ENCODE results near the gene SPATA4.

SPATA4 gene

DNA sequence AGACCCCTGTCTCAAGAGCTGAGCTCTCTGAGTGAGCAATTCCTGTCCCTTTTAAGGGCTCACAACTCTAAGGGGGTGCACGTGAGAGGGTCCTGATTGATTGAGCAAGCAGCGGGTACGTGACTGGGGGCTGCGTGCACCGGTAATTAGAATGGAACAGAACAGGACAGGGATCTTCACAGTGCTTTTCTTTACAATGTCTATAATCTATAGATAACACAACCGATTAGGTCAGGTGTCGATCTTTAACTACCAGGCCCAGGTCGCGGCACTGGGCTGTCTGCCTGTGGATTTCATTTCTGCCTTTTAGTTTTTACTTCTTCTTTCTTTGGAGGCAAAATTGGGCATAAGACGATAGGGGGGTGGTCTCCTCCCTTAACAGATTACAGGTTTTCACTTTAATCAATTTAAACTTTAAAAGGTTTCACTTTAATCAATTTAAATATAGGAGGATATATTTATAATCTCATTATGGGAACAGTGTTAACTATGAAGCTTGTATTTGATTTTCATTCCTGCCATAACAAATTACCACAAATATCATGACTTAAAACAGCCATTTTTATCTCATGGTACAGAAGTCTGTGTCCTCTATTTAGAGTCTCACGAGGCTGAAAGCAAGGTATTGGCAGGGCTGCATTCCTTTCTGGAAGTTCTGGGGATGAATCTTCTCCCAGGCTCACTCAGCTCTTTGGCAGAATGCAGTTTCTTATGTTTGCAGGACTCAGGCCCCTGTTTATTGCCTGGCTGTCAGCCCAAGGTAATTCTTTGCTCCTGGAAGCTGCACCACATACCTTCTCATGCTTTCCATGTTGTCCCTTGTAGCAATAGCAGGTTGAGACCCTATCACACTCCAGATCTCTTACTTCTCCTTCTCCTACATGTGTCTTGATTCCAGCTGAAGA is 5.2 kb downstream of the SPATA4 start:
- no peak for DNase-seq (ENCODE audit: low spot score)

GRCh38 chr4:176188654-176189053 is 6.7 kb downstream of the SPATA4 start:
- DNase-seq (ENCODE audit: low spot score): no peak

DNA sequence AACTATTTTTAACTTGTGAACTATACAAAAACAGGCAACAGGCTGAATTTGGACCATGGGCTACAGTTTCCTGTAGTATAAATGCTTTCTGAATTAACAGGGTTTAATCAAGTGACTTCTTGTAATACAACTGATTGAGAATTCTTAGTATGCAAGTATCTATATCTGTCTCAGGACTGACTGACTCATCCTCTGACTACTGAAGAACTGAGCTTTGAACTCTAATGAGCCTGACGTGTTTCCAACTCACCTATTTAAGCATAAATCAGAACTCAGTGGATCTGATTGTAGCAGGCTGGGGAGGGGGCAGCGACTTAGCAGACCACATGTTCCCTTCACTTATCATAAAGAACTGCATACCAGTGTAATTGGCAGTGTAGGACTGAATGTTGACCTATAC is 7.8 kb downstream of the SPATA4 start:
- peak; percentile 11 for DNase-seq (ENCODE audit: low spot score)

GRCh38 chr4:176186671-176187395 is 8.6 kb downstream of the SPATA4 start:
- DNase-seq (ENCODE audit: low spot score): no peak

GRCh38 chr4:176186067-176186466 is 9.3 kb downstream of the SPATA4 start:
- no peak for DNase-seq (ENCODE audit: low spot score)

DNA sequence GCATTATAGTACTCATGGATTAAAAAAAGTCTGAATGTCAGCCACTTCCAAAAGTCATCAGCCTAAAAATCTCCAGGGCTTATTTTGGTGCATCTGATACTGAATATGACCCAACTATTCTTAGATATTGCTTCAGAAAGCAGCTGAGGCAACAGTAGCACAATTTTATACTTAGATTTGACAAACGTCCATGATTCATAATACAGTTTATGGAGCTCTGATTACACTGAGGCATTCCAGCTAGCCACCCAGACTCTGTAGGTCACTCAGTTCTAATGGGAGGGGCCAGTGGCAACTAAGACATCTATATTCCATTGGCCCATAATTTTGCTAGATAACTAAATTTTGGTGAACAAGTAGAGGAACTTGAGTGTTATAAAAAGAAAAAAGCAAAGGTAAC is 10.3 kb downstream of the SPATA4 start:
- peak; percentile 50 for DNase-seq (ENCODE audit: low spot score)

DNA sequence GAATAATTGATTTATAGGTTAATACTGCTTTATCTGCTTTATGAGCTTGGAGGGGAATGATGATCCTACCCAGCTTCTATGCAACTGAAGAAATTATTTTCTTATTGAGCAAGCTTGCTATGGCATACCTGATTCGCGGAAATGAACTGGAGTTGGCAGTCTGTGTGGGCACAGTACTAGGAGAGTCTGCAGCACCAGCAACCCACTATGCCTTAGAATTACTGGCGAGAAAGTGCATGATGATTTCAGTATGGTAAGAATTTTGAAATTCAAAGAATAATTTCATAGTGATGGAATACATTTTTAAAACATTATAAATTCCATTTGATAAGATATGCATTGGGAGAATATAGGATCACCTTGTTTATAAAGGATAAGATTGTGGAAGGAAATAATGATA is 32.3 kb downstream of the SPATA4 start:
- no peak for DNase-seq (ENCODE audit: low spot score)

DNA sequence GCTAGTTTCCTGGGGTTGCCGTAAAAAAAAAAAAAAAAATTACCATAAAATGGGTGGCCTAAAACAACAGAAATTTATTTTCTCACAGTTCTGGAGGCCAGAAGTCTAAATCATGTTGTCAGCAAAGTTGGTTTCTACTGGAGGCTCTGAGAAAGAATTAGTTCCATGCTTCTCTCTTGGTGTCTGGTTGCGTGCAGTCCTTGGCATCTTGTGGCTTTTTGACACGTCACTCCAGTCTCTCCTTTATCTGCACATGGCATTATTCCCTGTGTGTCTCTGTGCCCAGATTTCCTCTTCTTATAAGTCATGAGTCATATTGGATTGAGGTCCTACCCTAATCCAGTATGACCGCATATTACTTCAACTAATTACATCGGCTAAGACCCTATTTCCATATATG is 38.7 kb downstream of the SPATA4 start:
- DNase-seq (ENCODE audit: low spot score): peak; percentile 61

DNA sequence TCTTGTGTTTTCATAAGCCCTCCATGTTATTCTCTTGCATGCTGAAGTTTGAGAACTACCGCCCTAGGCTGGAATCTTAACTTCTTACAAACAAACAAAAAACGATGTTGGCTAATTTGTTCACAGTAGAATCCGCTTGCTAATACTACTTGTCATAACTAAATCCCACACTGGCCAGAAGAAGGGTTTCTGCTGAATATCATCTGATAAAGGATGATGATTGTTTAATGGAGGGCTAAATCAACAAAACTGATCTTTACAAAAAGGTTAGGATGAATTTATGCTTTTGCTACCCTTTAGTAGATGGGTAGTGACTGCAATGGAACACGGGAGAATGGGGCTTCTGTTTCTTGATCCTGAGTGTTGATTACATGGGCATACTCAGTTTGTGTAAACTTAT is 42.3 kb downstream of the SPATA4 start:
- no peak for DNase-seq (ENCODE audit: low spot score)

- no peak for DNase-seq (ENCODE audit: low spot score)
Measured at GRCh38 chr4:176150704-176151103, 44.7 kb downstream of the SPATA4 start.

- DNase-seq (ENCODE audit: low spot score): peak; percentile 33
Measured at GRCh38 chr4:176150356-176150682, 45.1 kb downstream of the SPATA4 start.

DNA sequence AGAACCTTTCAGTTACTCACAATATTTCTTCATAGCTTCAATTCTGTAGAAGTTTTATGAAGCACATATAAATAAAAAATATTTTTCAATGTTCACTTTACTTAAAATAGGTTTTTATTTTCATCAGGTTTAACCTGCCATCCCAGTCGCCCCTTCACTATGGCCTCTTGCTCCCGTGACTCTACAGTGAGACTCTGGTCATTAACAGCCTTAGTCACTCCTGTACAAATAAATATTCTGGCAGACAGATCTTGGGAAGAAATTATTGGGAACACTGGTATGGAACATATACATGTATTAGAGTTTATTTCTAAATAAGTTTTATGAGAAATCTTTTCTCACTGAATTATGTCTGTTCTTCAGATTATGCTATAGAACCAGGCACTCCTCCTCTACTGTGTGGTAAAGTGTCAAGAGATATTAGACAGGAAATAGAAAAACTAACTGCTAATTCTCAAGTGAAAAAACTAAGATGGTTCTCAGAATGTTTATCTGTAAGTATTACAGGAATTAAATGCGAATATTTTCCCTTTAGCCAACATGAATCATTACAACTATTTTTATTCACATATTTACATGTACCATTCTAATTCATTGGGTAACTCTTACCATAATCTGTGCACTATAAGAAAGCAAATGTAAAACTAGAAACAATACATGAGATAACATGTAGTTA is 45.6 kb downstream of the SPATA4 start:
- no peak for DNase-seq (ENCODE audit: low spot score)

DNA sequence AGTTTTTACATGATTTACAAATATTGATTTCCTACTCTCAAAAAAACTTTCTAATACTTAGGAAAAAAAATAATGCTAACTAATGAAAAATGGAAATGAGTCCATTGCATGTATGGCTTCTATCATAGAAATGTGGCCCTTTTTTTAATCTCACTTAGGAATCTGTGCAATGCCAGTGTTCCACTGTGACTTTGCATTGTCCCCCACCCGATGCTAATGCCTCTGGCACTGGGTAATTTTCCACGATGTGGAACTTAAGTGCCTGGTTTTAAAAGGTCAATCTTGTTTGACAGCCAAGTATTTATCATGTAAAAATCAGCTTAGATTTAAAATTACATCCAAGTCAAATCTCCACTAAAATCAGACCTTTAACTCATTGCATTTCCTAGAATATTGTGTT is 53.1 kb downstream of the SPATA4 start:
- no peak for DNase-seq (ENCODE audit: low spot score)

DNA sequence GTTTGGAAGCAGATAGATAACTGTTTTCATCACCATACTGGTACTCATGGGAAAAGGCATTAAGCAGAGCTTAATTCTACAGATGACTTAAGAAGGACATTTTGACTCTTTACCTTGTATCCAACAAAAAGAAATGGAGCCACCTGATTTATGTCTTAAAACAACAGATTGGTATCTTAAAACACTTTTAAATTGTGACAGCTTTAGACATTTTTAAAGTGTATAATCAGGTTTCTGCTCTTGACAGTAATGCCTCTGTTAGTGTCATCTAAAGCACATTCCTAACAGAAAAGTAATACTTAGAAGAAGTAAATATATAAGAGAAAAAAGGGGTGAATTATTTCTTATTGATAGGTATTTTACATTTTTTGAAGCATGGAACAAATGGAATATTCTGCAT is 55.9 kb downstream of the SPATA4 start:
- DNase-seq (ENCODE audit: low spot score): no peak

- peak; percentile 41 for DNase-seq (ENCODE audit: low spot score)
Measured at GRCh38 chr4:176137631-176138030, 57.8 kb downstream of the SPATA4 start.

DNA sequence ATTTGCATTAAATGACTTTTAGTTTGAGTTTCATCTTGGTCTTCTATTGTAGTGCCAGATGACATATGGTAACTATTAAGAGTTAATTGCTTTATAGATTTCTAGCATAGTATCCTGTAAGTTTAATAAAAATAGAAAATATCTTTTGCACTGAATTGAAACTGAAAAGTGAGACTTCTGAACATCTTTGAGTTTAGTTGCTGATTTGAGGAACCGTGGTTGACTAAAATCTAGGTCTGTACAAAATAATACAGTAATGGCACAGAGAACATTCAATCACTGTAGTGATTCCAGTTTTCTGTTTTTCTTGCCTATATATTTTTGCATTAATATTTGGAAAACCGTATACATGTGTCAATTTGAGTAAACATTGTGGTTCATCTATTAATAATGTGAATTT is 60.7 kb downstream of the SPATA4 start:
- DNase-seq (ENCODE audit: low spot score): no peak

Data from AG08395 (cell line).